Omental fat pad (tissue), 4 donors: ENCODE data around the gene ATP2B1. TPM values are rescaled to one million over a fixed set of nuclear protein-coding genes. Genes with fewer than 3 reads are reported as not detected.

ENCODE experiments used
- ATAC-seq: fragments of 150-250 bp; one replicate; pipeline ENCODE4 v1.9.1; 2016; ENCODE audit warnings: mild to moderate bottlenecking, moderate library complexity; ENCODE audit not compliant: low FRiP score
- DNase-seq: peaks from one replicate; pipeline ENCODE4 v3.0.0-alpha.2; 2019; ENCODE audit warnings: low spot score
- CTCF ChIP-seq, 3 donors: fragments of 450-650 bp; IDR thresholded peaks; one replicate each; pipeline ENCODE4 v1.5.1; 2016 to 2017; ENCODE audit warnings: antibody characterized with exemption in 3 of 3, mild to moderate bottlenecking in 3 of 3, moderate library complexity in 2 of 3
- total RNA-seq, 4 donors: library from RNA; depleted of rRNA; stranded (reverse); fragments of >200 nt; gene quantifications; one replicate each; pipeline ENCODE4 v1.1.0, GENCODE V29; 2016

The ATP2B1 gene
- total RNA-seq, 4 donors from 2014 or later: 29.5 to 116 (median 68.4) TPM

- ATAC-seq (no peak), DNase-seq (no peak)
- no peak for TF ChIP-seq CTCF (IDR thresholded peaks at IDR 0.05)
Measured at GRCh38 chr12:89748791-89749190, 40.2 kb upstream of the ATP2B1 start.

GRCh38 chr12:89745286-89745685, 36.6 kb upstream of the ATP2B1 start:
- DNase-seq (no peak), ATAC-seq (no peak)
- TF ChIP-seq CTCF (IDR thresholded peaks at IDR 0.05): no peak

- TF ChIP-seq CTCF (IDR thresholded peaks at IDR 0.05): no peak
- no peak for DNase-seq
- ATAC-seq: no peak
Measured at GRCh38 chr12:89742337-89743022, 33.8 kb upstream of the ATP2B1 start.

GRCh38 chr12:89740943-89741342, 32.3 kb upstream of the ATP2B1 start:
- no peak for ATAC-seq
- no peak for DNase-seq
- no peak for TF ChIP-seq CTCF (IDR thresholded peaks at IDR 0.05)

GRCh38 chr12:89736995-89737394, 28.4 kb upstream of the ATP2B1 start:
- ATAC-seq (no peak), DNase-seq (no peak)
- TF ChIP-seq CTCF (IDR thresholded peaks at IDR 0.05): no peak

GRCh38 chr12:89733579-89734201, 25.1 kb upstream of the ATP2B1 start:
- DNase-seq: no peak
- ATAC-seq: no peak

More at GRCh38 chr12:89733579-89734201, 25.1 kb upstream of the ATP2B1 start:
- no peak for TF ChIP-seq CTCF (IDR thresholded peaks at IDR 0.05)
